MCF 10A (cell line): ENCODE data around the gene CSF2. TPM values are rescaled to one million over a fixed set of nuclear protein-coding genes. Genes with fewer than 3 reads are reported as not detected.

Source experiments
- BruUV-seq: library from RNA; stranded (reverse); fragments of 400-500 nt; replicated peaks from 2 replicates; lab custom pipeline; 2021; lab: Mats Ljungman, UMichigan
- CTCF ChIA-PET: fragments of 300-600 bp; sonication (Branson Sonifier 250); formaldehyde crosslinking; extraction: SDS; loops from one replicate; lab custom pipeline; 2021; ENCODE audit warnings: antibody characterized with exemption, inconsistent platforms; lab: Yijun Ruan, JAX
- POLR2A ChIA-PET: fragments of 300-600, 350-650 bp; sonication (Branson Sonifier 250); formaldehyde crosslinking; extraction: SDS; loops from one replicate; lab custom pipeline; 2020; ENCODE audit warnings: antibody characterized with exemption, inconsistent platforms; lab: Yijun Ruan, JAX
- DNase-seq: peaks from one replicate; pipeline ENCODE4 v3.0.0-alpha.2; 2018; ENCODE audit not compliant: unreplicated experiment
- H3K27ac Mint-ChIP-seq: one replicate; pipeline ENCODE4 v1.8.0; 2022; ENCODE audit warnings: mild to moderate bottlenecking, low read depth, mixed read lengths; ENCODE audit not compliant: unreplicated experiment
- H3K27me3 Mint-ChIP-seq: one replicate; pipeline ENCODE4 v1.8.0; 2022; ENCODE audit warnings: mixed read lengths; ENCODE audit not compliant: insufficient read depth, unreplicated experiment
- H3K36me3 Mint-ChIP-seq: one replicate; pipeline ENCODE4 v1.8.0; 2022; ENCODE audit warnings: mild to moderate bottlenecking, moderate library complexity, mixed read lengths; ENCODE audit not compliant: insufficient read depth, unreplicated experiment
- H3K4me1 Mint-ChIP-seq: one replicate; pipeline ENCODE4 v1.8.0; 2022; ENCODE audit warnings: mixed read lengths; ENCODE audit not compliant: insufficient read depth, unreplicated experiment
- H3K4me3 Mint-ChIP-seq: one replicate; pipeline ENCODE4 v1.8.0; 2022; ENCODE audit warnings: mild to moderate bottlenecking, moderate library complexity, mixed read lengths; ENCODE audit not compliant: unreplicated experiment
- H3K9me3 Mint-ChIP-seq: one replicate; pipeline ENCODE4 v1.8.0; 2022; ENCODE audit warnings: mixed read lengths; ENCODE audit not compliant: unreplicated experiment
- CTCF ChIP-seq: fragments of 200-600 bp; IDR thresholded peaks from one replicate; pipeline ENCODE4 v1.8.0; 2022; ENCODE audit warnings: antibody characterized with exemption, mild to moderate bottlenecking; ENCODE audit not compliant: unreplicated experiment
- intact Hi-C: fragments of 100-400 bp; cut with micrococcal nuclease; formaldehyde crosslinking; loops from 2 replicates; pipeline ENCODE4 v1.14.1; 2022
- total RNA-seq: library from RNA; stranded (reverse); gene quantifications from 2 replicates; pipeline ENCODE4 v1.2.3, GENCODE V29; 2022

Gene CSF2
- total RNA-seq, 1 experiment from 2014 or later: not detected

DNA sequence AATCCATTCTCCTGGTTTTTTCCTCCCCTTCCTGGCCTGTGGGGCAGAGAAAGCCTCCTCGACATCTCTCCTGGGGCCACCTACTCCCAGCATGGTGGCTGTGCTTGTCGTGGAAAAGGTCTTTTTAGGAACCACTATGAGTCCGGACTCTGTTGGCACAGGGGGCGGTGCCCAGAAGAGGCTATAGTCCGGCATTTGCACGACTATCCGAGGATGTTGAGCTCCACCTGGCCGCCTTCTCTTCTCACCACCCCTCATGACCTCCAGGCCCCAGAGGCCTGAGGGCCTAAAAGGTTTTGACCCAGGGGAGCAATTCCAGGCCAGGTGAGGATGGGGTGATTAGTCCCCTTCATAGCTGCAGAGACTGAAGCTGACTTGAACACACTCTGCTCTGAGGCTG lies 14.1 kb downstream of the CSF2 start:
- intact Hi-C loops: no loop called here
- Mint-ChIP-seq H3K9me3 (no peaks in the 10 kb centered on the region), H3K4me1 (peaks cover 50% of the 10 kb centered on the region), H3K4me3 (no peak overlapping the region), H3K36me3 (no peaks in the 10 kb centered on the region), H3K27ac (no peak overlapping the region), H3K27me3 (no peaks in the 10 kb centered on the region)
- ChIA-PET CTCF (interaction anchor here (0.7 to 2.4 kb wide), 5 partner anchors 10 to 226 kb away, joined by 4 to 8 read pairs (median 5); no protein-coding TSS in a partner anchor), POLR2A (interaction anchor here (0.7 kb wide), 2 partner anchors 329 to 559 kb away, joined by 3 to 4 read pairs; no protein-coding TSS in a partner anchor)
- no peak for TF ChIP-seq CTCF
- no TSS peak for BruUV-seq
- no peak for DNase-seq

- no TSS peak for BruUV-seq
- DNase-seq: peak; percentile 61
- POLR2A ChIA-PET: interaction anchor here (1.3 kb wide), 1 partner anchor 15 kb away, joined by 3 read pairs; the partner anchor contains the start of gene CSF2
- intact Hi-C loops: no loop called here
- TF ChIP-seq CTCF: no peak
- Mint-ChIP-seq H3K27ac (no peak overlapping the region), H3K36me3 (no peaks in the 10 kb centered on the region), H3K4me1 (peaks cover 60% of the 10 kb centered on the region), H3K27me3 (no peaks in the 10 kb centered on the region), H3K9me3 (no peaks in the 10 kb centered on the region), H3K4me3 (no peak overlapping the region)
- CTCF ChIA-PET: interaction anchor here (0.6 to 1.0 kb wide), 6 partner anchors 12 to 450 kb away, joined by 3 to 5 read pairs (median 3); no protein-coding TSS in a partner anchor
These were observed 15.8 kb downstream of the CSF2 start for GRCh38 chr5:132089363-132089762.

GRCh38 chr5:132090107-132090506 lies 16.5 kb downstream of the CSF2 start:
- TF ChIP-seq CTCF: no peak
- H3K27ac Mint-ChIP-seq: no peak overlapping the region
- H3K4me1 Mint-ChIP-seq: peaks cover 62% of the 10 kb centered on the region
- no peak overlapping the region for H3K4me3 Mint-ChIP-seq
- no peaks in the 10 kb centered on the region for H3K9me3 Mint-ChIP-seq
- POLR2A ChIA-PET: no interaction called here
- no TSS peak for BruUV-seq
- intact Hi-C loops: no loop called here
- DNase-seq: peak; percentile 99
- CTCF ChIA-PET: interaction anchor here (0.6 kb wide), 1 partner anchor 372 kb away, joined by 5 read pairs; no protein-coding TSS in a partner anchor
- no peaks in the 10 kb centered on the region for H3K36me3 Mint-ChIP-seq
- H3K27me3 Mint-ChIP-seq: no peaks in the 10 kb centered on the region

DNA sequence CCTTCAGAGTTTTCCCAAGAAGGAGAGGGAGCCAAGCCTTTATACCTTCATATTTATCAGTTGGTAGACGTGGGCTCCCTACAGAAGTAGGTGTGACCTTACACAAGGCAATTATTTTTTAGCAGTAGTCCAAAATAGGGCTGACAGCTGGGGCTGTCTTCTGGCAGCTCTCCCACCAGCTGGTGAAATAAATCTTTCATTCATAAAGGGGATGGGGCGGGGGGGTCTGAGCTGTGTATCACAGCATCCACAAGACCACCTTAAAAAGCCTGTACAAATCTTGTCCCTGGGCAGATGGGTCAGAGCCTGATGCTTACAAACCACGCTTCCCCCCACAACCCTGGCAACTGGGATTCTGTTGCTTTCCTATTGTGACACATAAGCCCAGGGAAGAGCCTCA lies 19.7 kb downstream of the CSF2 start:
- no TSS peak for BruUV-seq
- Mint-ChIP-seq H3K36me3 (no peaks in the 10 kb centered on the region), H3K4me3 (no peak overlapping the region), H3K4me1 (peaks cover 50% of the 10 kb centered on the region), H3K9me3 (no peaks in the 10 kb centered on the region), H3K27ac (peak overlapping the region; percentile 17), H3K27me3 (no peaks in the 10 kb centered on the region)
- DNase-seq: no peak
- intact Hi-C loops: no loop called here
- CTCF ChIA-PET: interaction anchor here (1.5 to 4.0 kb wide), 3 partner anchors 11 to 43 kb away, joined by 6 to 32 read pairs (median 9); no protein-coding TSS in a partner anchor
- no peak for TF ChIP-seq CTCF
- POLR2A ChIA-PET: interaction anchor here (0.6 to 1.0 kb wide), 4 partner anchors 8 to 296 kb away, joined by 3 to 5 read pairs (median 4); partner anchors contain the start of gene FNIP1
